Measurements from ENCODE around the gene PLEKHO1.
"Not testable (repeated sequence)": the region's sequence is repeated elsewhere in the genome, so short reads cannot be mapped to it uniquely, and the experiment has no call there.

The PLEKHO1 gene

DNA sequence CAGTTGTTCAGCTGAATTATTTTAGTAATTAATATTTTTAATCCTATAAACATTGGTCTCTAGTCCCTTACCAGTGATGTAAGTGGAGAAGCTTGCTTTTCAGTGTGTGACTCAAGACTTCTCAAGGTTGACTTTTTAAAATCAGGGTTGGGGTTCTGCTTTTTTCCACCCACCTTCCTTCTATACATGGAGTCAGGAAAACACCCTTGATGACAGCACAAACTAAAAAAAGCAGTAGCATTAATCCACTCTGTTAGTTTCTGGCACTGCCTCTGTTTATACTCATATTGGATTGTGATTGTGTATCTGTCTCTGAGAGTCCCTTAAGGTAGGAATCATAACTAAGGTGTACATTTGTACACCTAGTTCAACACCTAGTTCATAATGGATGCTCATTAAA, 8.3 kb upstream of the PLEKHO1 start:
- no peak for DNase-seq (ENCODE audit: low read depth)
- no peak overlapping the region for H3K4me3 ChIP-seq (ENCODE audit: low read depth, low read length)
- TF ChIP-seq CTCF (IDR thresholded peaks at IDR 0.05; ENCODE audit: low read depth, low read length) (no peak), MAX (IDR thresholded peaks at IDR 0.05; ENCODE audit: low read depth, low read length) (no peak), POLR2A (IDR thresholded peaks at IDR 0.05; ENCODE audit: extremely low read depth, insufficient read length) (no peak), MYC (IDR thresholded peaks at IDR 0.05; ENCODE audit: low read depth, low read length) (no peak)

DNA sequence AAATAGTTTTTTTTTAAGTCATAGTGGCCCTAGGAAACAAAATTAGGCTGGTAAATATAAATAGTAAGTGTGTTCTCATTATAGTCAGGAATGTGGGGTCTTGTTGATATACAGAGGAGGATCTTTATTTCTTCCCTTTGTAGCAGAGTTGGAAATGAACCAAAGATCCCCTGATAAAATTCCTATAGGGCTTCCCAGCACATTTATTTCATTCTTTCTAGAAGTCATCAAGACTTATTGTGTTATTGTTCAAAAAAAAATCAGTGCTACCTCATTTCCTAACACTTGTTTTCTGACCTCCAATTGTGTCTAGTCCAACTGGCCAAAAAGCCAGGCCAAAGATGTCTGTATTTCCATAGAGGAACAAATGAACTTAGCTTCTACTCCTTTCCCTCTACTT, 7.6 kb upstream of the PLEKHO1 start:
- DNase-seq (ENCODE audit: low read depth), result no peak
- no peak overlapping the region for H3K4me3 ChIP-seq (ENCODE audit: low read depth, low read length)
- no peak for TF ChIP-seq MAX (IDR thresholded peaks at IDR 0.05; ENCODE audit: low read depth, low read length)

- TF ChIP-seq MAX (IDR thresholded peaks at IDR 0.05; ENCODE audit: low read depth, low read length) (no peak), MYC (IDR thresholded peaks at IDR 0.05; ENCODE audit: low read depth, low read length) (no peak), CTCF (IDR thresholded peaks at IDR 0.05; ENCODE audit: low read depth, low read length) (no peak), POLR2A (IDR thresholded peaks at IDR 0.05; ENCODE audit: extremely low read depth, insufficient read length) (no peak)
- DNase-seq (ENCODE audit: low read depth), result no peak
- H3K4me3 ChIP-seq (ENCODE audit: low read depth, low read length), result no peak overlapping the region
These were observed 5.1 kb upstream of the PLEKHO1 start for GRCh38 chr1:150144606-150145005.

GRCh38 chr1:150146016-150146415, 3.7 kb upstream of the PLEKHO1 start:
- not testable (repeated sequence) for H3K4me3 ChIP-seq (ENCODE audit: low read depth, low read length)

DNA sequence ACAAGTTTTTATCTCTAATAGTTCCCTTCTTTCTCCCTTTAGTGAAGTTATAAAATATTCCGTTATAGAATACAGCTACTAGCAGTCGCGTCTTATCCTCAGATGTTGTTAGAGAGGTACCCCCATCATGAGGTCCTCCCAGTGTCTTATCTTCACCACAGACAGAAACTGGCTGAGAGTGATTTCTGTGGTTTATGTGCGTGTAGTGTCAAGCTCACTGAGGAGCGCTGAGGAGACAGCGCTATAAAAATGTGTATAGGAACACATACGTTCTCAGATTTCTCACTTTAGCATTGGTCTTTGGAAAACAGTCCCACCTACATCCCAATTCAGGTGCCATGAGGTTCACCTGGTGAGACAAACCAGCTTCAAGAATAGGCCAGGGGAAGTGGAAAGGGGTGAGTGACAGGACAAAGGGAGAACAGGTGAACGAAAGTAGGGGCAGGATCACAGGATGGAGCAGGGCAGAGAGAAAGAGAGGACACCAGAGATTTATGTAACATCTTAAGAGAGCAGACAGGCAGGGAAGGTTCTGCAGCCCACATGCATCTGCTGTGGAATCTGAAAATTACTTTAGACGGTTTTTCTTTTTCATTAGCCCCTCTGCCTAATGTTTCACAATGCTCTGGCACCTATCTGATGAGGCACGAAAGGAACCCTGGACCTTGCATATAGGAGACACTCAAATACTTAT, 2.7 kb upstream of the PLEKHO1 start:
- DNase-seq (ENCODE audit: low read depth), result no peak
- TF ChIP-seq POLR2A (IDR thresholded peaks at IDR 0.05; ENCODE audit: extremely low read depth, insufficient read length) (no peak), MAX (IDR thresholded peaks at IDR 0.05; ENCODE audit: low read depth, low read length) (no peak), MYC (IDR thresholded peaks at IDR 0.05; ENCODE audit: low read depth, low read length) (no peak), CTCF (IDR thresholded peaks at IDR 0.05; ENCODE audit: low read depth, low read length) (no peak)
- no peak overlapping the region for H3K4me3 ChIP-seq (ENCODE audit: low read depth, low read length)

More at GRCh38 chr1:150146016-150146415, 3.7 kb upstream of the PLEKHO1 start:
- DNase-seq (ENCODE audit: low read depth), result not testable (repeated sequence)

- no peak for DNase-seq (ENCODE audit: low read depth)
- TF ChIP-seq CTCF (IDR thresholded peaks at IDR 0.05; ENCODE audit: low read depth, low read length), result no peak
- no peak for TF ChIP-seq MYC (IDR thresholded peaks at IDR 0.05; ENCODE audit: low read depth, low read length)
- no peak for TF ChIP-seq MAX (IDR thresholded peaks at IDR 0.05; ENCODE audit: low read depth, low read length)
- no peak for TF ChIP-seq POLR2A (IDR thresholded peaks at IDR 0.05; ENCODE audit: extremely low read depth, insufficient read length)
- H3K4me3 ChIP-seq (ENCODE audit: low read depth, low read length), result peak overlapping the region; percentile 27
These were observed 862 bp upstream of the PLEKHO1 start for GRCh38 chr1:150148837-150149270.
